NCI-H2196 (cell line): ENCODE measurements around the gene SSR2.

ENCODE experiments used
- DNase-seq: peaks from one replicate; lab custom pipeline; 2025; ENCODE audit not compliant: unreplicated experiment; lab: John Stamatoyannopoulos, UW

Gene SSR2

GRCh38 chr1:156020293-156021092 is at the start of gene SSR2:
SSR2 (minus strand) TSS chr1:156020951; CDS start chr1:156020167, 784 bp downstream.
- peak; percentile 95 for DNase-seq

GRCh38 chr1:156070548-156070947 is 49.8 kb upstream of the SSR2 start:
- peak; percentile 55 for DNase-seq

GRCh38 chr1:156069490-156070455 is 49.0 kb upstream of the SSR2 start:
- DNase-seq, result no peak

GRCh38 chr1:156067262-156067661 is 46.5 kb upstream of the SSR2 start:
- DNase-seq, result no peak

- no peak for DNase-seq
These were observed 45.1 kb upstream of the SSR2 start for GRCh38 chr1:156065871-156066270.

GRCh38 chr1:156065212-156065611 is 44.5 kb upstream of the SSR2 start:
- DNase-seq, result no peak

GRCh38 chr1:156064615-156065014 is 43.9 kb upstream of the SSR2 start:
- no peak for DNase-seq

GRCh38 chr1:156063997-156064285 is 43.2 kb upstream of the SSR2 start:
- DNase-seq, result no peak

GRCh38 chr1:156062189-156062588 is 41.4 kb upstream of the SSR2 start:
- no peak for DNase-seq

GRCh38 chr1:156060937-156061636 is 40.3 kb upstream of the SSR2 start, which contains the start of gene RAB25:
RAB25 (plus strand) TSS chr1:156061160; CDS start chr1:156061401, 241 bp downstream.
- DNase-seq, result peak; percentile 77

GRCh38 chr1:156056326-156056849 is 35.6 kb upstream of the SSR2 start:
- DNase-seq, result no peak

GRCh38 chr1:156055281-156056048 is 34.7 kb upstream of the SSR2 start:
- DNase-seq, result no peak

- DNase-seq, result peak; percentile 97
These were observed 33.9 kb upstream of the SSR2 start, which contains the start of gene LAMTOR2 for GRCh38 chr1:156054500-156055280. LAMTOR2 (plus strand) TSS chr1:156054782; CDS start chr1:156054890, 108 bp downstream.

GRCh38 chr1:156053768-156054499 is 33.2 kb upstream of the SSR2 start, which contains the start of gene UBQLN4:
UBQLN4 (minus strand) TSS chr1:156053798; CDS start chr1:156053701, 97 bp downstream.
- DNase-seq, result peak; percentile 86

- peak; percentile 60 for DNase-seq
These were observed 32.4 kb upstream of the SSR2 start for GRCh38 chr1:156052862-156053767.

GRCh38 chr1:156051011-156051725 is 30.4 kb upstream of the SSR2 start:
- no peak for DNase-seq

GRCh38 chr1:156050376-156050775 is 29.6 kb upstream of the SSR2 start:
- no peak for DNase-seq
